Prostate gland (tissue), 2 donors: ENCODE data around the gene PROX2. TPM values are rescaled to one million over a fixed set of nuclear protein-coding genes. Genes with fewer than 3 reads are reported as not detected.
A peak's percentile ranks its signal among the peaks of the same experiment; 100 is the strongest.

Source experiments
- DNase-seq: peaks from one replicate; pipeline ENCODE4 v3.0.0-alpha.2; 2019; ENCODE audit warnings: low spot score
- H3K27ac ChIP-seq, 2 donors: fragments of 200-600 bp; sonication (generic); 2 replicates each; pipeline ENCODE4 v1.5.1; 2017 to 2019
- H3K27me3 ChIP-seq: fragments of 200-600 bp; sonication (generic); replicated peaks from 2 replicates; pipeline ENCODE4 v1.5.1; 2019; ENCODE audit not compliant: insufficient read depth
- H3K36me3 ChIP-seq, 2 donors: fragments of 200-600 bp; sonication (generic); 1 replicate in 1 of 2; 2 replicates in 1 of 2; pipeline versions ENCODE4 v1.5.1 to v1.8.1; 2017 to 2019
- H3K4me1 ChIP-seq: fragments of 200-600 bp; sonication (generic); replicated peaks from 2 replicates; pipeline ENCODE4 v1.5.1; 2019
- H3K4me3 ChIP-seq, 2 donors: fragments of 200-600 bp; sonication (generic); 2 replicates each; pipeline ENCODE4 v1.5.1; 2017 to 2019
- H3K9me3 ChIP-seq: fragments of 200-600 bp; sonication (generic); 2 replicates; pipeline ENCODE4 v1.5.1; 2017
- CTCF ChIP-seq, 4 experiments: fragments of 200-600 bp in 2 of 4; fragments of 450-650 bp in 2 of 4; sonication (generic) in 2 of 4; IDR thresholded peaks; 1 replicate in 3 of 4; 2 replicates in 1 of 4; pipeline ENCODE4 v1.5.1; 2016 to 2019; ENCODE audit warnings: antibody characterized with exemption in 4 of 4, mild to moderate bottlenecking in 2 of 4, moderate library complexity in 2 of 4
- POLR2A ChIP-seq: fragments of 450-650 bp; IDR thresholded peaks from one replicate; pipeline ENCODE4 v1.6.1; 2016; ENCODE audit warnings: antibody characterized with exemption, mild to moderate bottlenecking
- POLR2AphosphoS5 ChIP-seq: sonication (generic); formaldehyde crosslinking; IDR thresholded peaks from one replicate; pipeline ENCODE4 v1.6.1; 2017; ENCODE audit warnings: antibody characterized with exemption
- WGBS: methylation state at CpG from one replicate; pipeline ENCODE4 v1.1.5; 2018; 5-methylcytosine and 5-hydroxymethylcytosine counted together
- intact Hi-C: fragments of 100-400 bp; cut with DNase I; formaldehyde crosslinking; loops from one replicate; pipeline ENCODE4 v1.14.2; 2022
- total RNA-seq, 2 donors: library from RNA; depleted of rRNA; stranded (reverse); fragments of >200 nt; gene quantifications; one replicate each; pipeline ENCODE4 v1.1.0, GENCODE V29; 2016

Gene PROX2
- total RNA-seq, 2 donors from 2014 or later = not detected

- no peak overlapping the region for H3K27ac ChIP-seq
- H3K36me3 ChIP-seq = peaks cover 7 to 13% of the 10 kb centered on the region in 2 donors
- TF ChIP-seq CTCF (IDR thresholded peaks at IDR 0.05) (peak; percentile 86 to 90 (median 88)), POLR2A (no peak), POLR2AphosphoS5 (peak; percentile 20)
- no peak overlapping the region for H3K4me3 ChIP-seq
- H3K4me1 ChIP-seq = no peaks in the 10 kb centered on the region
- no peaks in the 10 kb centered on the region for H3K9me3 ChIP-seq
- peak; percentile 55 for DNase-seq
- 49% methylated on average over 14 of the region's 14 CpGs for WGBS
- intact Hi-C loops = loop anchor here (2.0 kb wide), 1 partner anchor 45 kb away; no protein-coding TSS in a partner anchor
- no peaks in the 10 kb centered on the region for H3K27me3 ChIP-seq
Observed at GRCh38 chr14:74905595-74906142, 29.7 kb upstream of the PROX2 start.

GRCh38 chr14:74904635-74905503, 28.9 kb upstream of the PROX2 start:
- WGBS = 75% methylated on average over 6 of the region's 6 CpGs
- Histone ChIP-seq H3K9me3 (no peaks in the 10 kb centered on the region), H3K36me3 (peaks cover 9 to 21% of the 10 kb centered on the region in 2 donors), H3K27me3 (no peaks in the 10 kb centered on the region), H3K4me3 (no peak overlapping the region), H3K27ac (no peak overlapping the region), H3K4me1 (no peaks in the 10 kb centered on the region)
- DNase-seq = no peak
- TF ChIP-seq CTCF (IDR thresholded peaks at IDR 0.05) (no peak), POLR2A (no peak), POLR2AphosphoS5 (no peak)
- intact Hi-C loops = loop anchor here (2.0 kb wide), 1 partner anchor 44 kb away; no protein-coding TSS in a partner anchor

GRCh38 chr14:74902941-74903705, 27.2 kb upstream of the PROX2 start:
- peaks cover 17 to 36% of the 10 kb centered on the region in 2 donors for H3K36me3 ChIP-seq
- TF ChIP-seq POLR2AphosphoS5 (no peak), POLR2A (no peak), CTCF (IDR thresholded peaks at IDR 0.05) (no peak)
- H3K4me3 ChIP-seq = no peak overlapping the region
- H3K4me1 ChIP-seq = no peaks in the 10 kb centered on the region
- H3K27ac ChIP-seq = no peak overlapping the region
- WGBS = 70% methylated on average over 10 of the region's 10 CpGs
- H3K27me3 ChIP-seq = no peaks in the 10 kb centered on the region
- no peaks in the 10 kb centered on the region for H3K9me3 ChIP-seq
- no peak for DNase-seq
- intact Hi-C loops = no loop called here

GRCh38 chr14:74898694-74899093, 22.7 kb upstream of the PROX2 start:
- DNase-seq = no peak
- Histone ChIP-seq H3K9me3 (no peaks in the 10 kb centered on the region), H3K27me3 (no peaks in the 10 kb centered on the region), H3K36me3 (peaks cover 25 to 52% of the 10 kb centered on the region in 2 donors), H3K27ac (no peak overlapping the region), H3K4me1 (no peaks in the 10 kb centered on the region), H3K4me3 (no peak overlapping the region)
- WGBS = 95% methylated on average over 5 of the region's 5 CpGs
- intact Hi-C loops = no loop called here
- no peak for TF ChIP-seq CTCF (IDR thresholded peaks at IDR 0.05)
- no peak for TF ChIP-seq POLR2A
- TF ChIP-seq POLR2AphosphoS5 = no peak
